Measurements from ENCODE around the gene COL18A1.

The COL18A1 gene

DNA sequence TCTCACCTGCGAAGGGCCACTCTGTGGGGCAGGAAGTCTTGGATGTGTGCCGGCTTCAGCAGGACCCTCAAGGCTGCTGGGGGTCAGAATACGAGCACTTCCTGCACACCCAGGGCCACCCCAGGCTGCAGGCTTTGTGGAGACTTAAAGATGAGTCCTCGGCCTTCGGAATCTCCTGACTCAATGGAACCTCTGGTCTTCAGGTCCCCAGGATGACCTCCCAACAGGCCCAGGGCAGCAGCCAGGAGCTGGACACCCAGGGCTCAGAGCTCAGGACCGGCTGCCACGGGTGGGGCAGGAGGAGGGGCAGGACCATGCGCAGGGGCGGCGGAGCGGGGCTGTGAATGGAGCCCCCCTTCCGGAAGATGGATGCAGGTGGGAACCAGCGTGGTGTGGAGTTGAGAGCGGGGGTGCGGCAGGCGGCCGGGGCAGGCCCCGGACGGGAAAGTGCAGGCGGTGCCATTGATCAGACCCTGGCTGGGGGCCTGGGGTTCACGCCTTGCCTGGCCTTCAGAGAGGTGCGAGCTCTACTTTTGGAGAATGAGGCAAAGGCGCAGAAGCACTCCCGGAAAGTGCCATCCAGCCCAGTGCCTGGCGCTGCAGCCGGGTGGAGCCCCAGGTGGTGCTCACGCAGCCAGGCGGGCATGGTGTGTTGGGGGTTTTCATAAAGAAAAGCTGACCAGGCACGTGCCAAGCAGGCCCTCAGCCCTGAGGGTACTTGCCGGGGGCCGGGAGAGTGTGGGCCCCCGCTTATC is 10.4 kb downstream of the COL18A1 start:
- DNase-seq = no peak

DNA sequence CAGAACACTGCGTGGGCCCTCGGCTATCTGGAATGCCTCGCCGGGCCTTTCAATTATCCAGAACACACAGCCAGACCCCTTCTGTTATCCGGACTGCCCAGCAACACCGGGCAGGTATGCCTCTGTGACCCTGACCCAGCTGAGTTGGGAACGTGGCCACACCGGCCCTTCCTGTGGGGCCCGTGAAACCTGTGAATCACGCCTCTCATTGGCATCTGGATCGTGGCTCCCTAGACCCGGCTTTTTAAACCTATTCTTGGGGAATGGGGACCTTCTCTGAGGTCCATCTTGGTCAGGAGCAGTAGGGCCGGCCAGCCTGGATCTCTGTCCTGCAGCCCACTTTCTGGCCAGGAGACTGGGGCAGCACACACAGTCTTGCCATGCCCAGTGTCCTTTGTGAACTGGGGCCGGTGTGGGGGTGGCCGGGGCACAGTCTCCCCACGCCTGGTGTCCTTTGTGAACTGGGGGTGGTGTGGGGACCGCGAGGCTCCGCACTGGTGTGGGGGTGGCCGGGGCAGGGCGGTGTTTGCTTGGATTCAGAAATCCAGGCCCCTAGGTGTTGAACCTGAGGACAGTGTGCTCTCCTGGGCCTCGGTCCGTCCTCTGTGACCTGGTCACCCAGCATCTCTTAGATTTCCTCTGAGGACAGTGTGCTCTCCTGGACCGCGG is 11.1 kb downstream of the COL18A1 start:
- no peak for DNase-seq

DNA sequence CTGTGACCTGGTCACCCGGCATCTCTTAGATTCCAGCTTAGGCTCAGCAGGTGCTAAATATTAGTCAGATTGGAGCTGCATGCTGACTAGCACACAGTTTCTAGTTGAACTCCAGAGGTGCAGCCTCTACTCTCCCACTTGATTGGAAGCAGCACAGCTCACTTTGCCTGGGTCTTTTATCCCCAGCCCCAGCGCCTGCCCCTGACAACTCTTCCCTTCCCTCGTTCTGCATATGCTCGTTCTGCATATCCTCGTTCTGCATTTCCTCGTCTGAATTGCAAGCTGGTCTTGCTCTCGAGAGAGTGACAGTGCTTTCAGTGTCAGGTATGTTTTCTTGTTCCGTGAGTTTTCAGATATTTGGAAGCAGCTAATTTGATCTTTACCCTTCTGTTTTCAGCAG is 11.7 kb downstream of the COL18A1 start:
- DNase-seq = no peak

GRCh38 chr21:45417256-45417950 is 12.4 kb downstream of the COL18A1 start:
- no peak for DNase-seq

GRCh38 chr21:45417951-45418300 is 13.0 kb downstream of the COL18A1 start:
- no peak for DNase-seq

DNA sequence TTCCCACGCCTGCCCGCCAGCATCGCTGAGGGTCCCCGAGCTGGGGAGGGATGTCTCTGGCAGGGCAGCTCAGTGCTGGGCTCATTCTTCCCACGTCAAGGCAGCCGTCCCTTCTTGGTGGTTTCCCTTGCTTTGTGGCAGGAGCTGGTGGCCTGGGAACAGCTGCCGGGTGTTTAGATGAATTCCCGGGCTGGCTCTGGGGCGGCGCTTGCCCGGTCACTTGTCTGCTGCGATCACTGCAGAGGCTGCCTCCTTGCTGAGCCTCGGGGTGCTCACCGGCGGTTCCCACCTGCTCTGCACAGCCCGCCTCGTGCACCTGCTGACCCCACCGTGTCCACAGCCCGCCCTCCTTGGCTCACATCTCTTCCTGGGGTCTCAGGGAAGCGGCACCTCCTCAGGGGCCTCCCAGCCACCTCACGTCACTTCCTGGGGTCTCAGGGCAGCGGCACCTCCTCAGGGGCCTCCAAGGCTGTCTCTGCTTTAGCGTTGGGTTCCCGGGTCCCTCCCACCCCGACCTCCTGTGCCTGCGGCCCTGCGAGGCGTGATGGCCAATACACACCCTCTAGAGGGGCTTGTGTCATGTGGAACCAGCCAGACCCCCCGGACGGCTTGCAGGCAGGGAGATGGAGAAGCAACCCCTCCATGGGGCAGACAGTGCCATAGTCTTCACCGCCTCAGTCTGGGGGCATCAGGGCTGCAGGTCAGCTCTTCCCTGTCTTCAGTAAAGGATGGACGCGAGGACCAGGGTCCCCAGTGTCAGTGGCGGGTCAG is 13.5 kb downstream of the COL18A1 start:
- DNase-seq = no peak

DNA sequence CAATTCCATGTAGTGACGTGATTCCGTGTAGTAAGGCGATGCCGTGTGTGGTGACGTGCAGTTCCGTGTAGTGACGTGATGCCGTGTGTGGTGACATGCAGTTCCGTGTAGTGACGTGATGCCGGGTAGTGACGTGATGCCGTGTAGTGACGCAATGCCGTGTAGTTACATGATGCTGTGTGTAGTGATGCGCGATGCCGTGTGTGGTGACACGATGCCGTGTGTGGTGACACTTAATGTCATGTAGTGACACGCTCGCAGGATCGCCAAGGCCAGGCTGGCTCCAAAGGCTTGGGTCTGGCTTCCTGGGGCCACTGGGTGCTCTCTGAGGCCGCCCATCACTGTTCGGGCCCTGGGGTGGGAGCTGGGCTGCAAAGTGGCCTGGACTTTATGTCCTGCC is 14.2 kb downstream of the COL18A1 start:
- DNase-seq = no peak

GRCh38 chr21:45420061-45421041 is 15.4 kb downstream of the COL18A1 start:
- no peak for DNase-seq

DNA sequence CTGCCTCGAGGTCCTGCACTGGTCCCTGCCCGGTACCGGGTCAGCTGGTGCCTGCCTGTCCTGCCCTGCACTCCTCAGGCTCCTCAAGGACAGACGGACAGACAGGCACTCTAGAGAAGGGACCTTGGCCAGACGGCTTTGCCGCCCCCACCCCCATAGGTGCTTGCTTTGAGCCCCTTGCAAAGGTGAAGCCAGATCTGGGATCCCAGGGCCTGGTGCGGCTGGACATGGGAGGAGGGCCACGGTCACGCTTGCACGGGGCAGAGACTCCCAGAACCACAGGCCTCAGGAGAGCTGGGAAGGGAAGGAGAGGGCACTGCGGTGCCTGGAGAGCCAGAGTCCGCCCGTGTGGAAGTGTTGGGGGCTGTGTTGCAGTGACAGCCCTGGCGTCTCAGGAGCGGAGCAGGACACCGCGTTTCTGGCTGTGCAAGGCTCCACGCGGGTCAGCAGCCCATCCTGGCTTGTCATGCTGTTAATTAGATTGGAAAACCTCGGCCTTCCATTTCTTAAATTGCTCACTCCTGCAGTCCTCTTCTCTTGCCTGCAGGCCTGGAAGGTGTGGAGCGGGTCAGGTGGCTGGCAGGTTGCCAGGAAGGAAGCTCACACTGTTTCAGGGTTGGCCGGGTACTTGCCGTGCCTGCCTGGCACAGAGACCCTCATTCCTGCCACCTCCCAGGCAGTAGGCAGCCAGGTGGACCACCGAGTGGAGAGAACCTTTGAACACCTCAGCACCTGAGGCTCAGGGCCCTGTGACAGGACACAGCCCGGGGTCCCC is 16.3 kb downstream of the COL18A1 start:
- DNase-seq = no peak

DNA sequence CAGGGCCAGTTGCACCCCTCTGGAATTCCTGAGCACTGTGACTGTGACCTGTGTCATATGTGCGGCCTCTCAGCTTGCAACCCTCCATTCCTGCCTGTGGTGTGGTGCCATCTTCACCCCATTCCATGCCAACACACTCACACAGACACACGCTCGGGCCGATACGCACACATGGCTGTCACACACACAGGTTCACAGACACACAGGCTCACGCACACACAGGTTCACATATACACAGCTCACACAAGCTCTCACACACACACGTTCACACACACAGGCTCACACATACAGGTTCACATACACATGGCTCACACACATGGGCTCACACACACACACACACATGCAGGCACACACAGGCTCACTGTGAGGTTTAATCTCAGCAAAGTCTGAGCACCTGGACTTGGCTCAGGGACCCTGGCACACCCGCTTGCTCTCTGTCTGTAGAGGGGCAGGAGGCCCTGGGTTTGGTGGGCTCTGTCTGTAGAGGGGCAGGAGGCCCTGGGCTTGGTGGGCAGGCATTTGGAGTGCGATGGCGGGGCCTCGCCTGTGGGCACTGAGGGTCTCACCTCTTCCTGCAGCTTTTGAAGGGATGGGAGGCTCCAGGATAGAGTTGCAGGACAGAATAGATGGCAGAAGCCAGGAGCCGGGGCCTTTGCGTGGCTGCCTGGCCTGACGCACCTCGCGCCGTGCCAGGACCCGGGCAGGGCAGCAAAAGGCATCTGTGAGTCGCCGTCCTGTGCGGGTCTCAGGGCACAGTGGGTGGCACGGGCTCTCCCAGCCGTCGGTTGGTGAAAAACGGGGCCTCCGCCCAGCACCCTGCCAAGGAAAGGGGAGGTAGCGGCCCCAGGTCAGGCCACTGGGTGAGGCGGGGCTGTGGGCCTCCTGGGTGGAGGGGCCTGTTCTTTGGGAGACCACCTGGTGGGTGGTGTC is 17.1 kb downstream of the COL18A1 start:
- no peak for DNase-seq

- no peak for DNase-seq
Measured at GRCh38 chr21:45423201-45423955, 18.4 kb downstream of the COL18A1 start.

- DNase-seq = no peak
Measured at GRCh38 chr21:45423968-45424853, 19.2 kb downstream of the COL18A1 start.

GRCh38 chr21:45424854-45425795 is 20.2 kb downstream of the COL18A1 start:
- DNase-seq = no peak

DNA sequence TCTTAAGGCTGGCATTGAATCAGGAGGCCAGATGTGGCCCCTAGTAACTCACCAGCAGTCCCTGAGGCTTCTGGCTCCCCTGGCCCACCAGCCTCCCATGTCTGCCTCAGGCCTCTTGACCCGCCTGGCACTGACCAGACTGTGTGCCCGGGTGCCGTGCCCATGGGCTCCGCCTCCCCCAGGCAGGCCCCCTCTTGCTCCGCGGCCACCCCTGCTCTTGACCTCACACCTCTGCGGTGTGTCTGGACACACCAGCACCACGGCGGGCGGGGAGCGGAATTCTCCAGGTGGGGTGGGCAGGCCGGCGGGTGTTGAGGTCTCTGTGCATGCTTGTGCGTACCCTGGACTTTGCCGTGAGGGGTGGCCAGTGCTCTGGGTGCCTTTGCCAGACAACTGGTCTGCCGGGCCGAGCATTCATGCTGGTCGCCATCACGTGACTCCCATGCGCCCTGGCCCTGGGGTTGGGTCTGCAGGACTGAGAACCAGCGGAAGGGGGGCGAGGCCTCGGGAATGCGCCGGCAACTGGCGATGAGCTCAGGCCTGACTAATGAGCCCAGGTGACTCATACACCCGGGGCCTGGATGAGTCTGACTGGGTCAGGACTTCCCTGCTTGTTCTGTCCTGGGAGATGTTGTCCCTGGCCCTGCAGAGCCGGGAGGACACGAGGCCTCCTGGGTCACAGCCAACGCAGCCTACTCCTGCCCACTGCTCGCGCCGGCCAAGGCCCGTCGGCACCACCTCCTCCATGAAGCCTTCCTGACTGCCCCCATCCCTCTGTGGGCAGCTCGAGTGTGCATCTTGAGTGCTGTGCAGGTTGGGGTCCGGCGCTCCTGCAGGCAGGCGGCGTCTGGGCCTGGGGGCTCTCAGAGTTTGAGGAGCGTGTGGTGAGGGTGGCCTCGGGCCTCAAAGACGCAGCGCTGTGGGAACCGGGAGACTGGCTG is 22.6 kb downstream of the COL18A1 start:
- no peak for DNase-seq

DNA sequence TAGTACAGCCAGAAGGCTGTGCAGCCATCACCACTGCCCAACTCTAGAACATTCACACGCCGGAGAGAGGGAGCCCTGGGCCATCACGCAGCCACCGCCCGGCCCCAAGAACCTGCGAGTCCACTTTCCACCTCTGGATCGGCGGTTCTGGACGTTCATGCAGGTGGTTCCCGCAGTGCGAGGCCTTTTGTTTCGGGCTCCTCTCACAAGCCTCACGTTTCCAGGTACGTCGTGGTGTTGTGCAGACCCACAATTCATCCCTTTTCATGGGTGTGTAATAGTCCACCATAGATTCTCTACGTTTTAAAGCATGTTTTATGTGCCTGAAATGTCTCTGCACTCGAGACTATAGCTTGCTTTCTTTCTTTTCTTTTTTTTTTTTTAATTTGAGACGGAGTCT is 23.6 kb downstream of the COL18A1 start:
- no peak for DNase-seq
